HG02981 (cell line): Measurements from ENCODE around the gene KIAA0586.
"Not testable (repeated sequence)": the region's sequence is repeated elsewhere in the genome, so short reads cannot be mapped to it uniquely, and the experiment has no call there.

Experiments used
- ATAC-seq: cut with Tn5 transposase; IDR thresholded peaks from one replicate; pipeline ENCODE4 v1.9.1; 2021; ENCODE audit warnings: mild to moderate bottlenecking, moderate library complexity; ENCODE audit not compliant: unreplicated experiment

KIAA0586 gene

GRCh38 chr14:58588321-58588720 is 160.8 kb downstream of the KIAA0586 start:
- ATAC-seq: not testable (repeated sequence)

GRCh38 chr14:58593977-58594376 is 166.5 kb downstream of the KIAA0586 start:
- ATAC-seq: no peak

- no peak for ATAC-seq
These were observed 169.5 kb downstream of the KIAA0586 start for GRCh38 chr14:58597041-58597440.

- ATAC-seq: no peak
These were observed 170.7 kb downstream of the KIAA0586 start for GRCh38 chr14:58598028-58598803.

GRCh38 chr14:58598804-58599525 is 171.4 kb downstream of the KIAA0586 start:
- no peak for ATAC-seq

GRCh38 chr14:58599707-58600106 is 172.2 kb downstream of the KIAA0586 start:
- ATAC-seq: no peak
